K562 (cell line): ENCODE measurements around the gene LETM1. TPM values are rescaled to one million over a fixed set of nuclear protein-coding genes. Genes with fewer than 3 reads are reported as not detected.
"Not testable (repeated sequence)": the region's sequence is repeated elsewhere in the genome, so short reads cannot be mapped to it uniquely, and the experiment has no call there.

Experiments
- ATAC-seq: fragments of 200-7000 bp; cut with Tn5 transposase; 3 replicates; pipeline ENCODE4 v1.9.1; 2020; ENCODE audit warnings: moderate library complexity
- BruUV-seq: library from RNA; stranded (reverse); fragments of 400-500 nt; replicated peaks from 2 replicates; lab custom pipeline; 2021; lab: Mats Ljungman, UMichigan
- CTCF ChIA-PET: fragments of 300-600 bp; formaldehyde crosslinking; extraction: SDS; loops from one replicate; lab custom pipeline; 2021; ENCODE audit warnings: low intra/inter-chr PET ratio; lab: Yijun Ruan, JAX
- POLR2A ChIA-PET: fragments of 300-600, 350-650 bp; sonication (Branson Sonifier 250); formaldehyde crosslinking; extraction: SDS; loops from one replicate; lab custom pipeline; 2021; ENCODE audit warnings: antibody characterized with exemption, inconsistent platforms; lab: Yijun Ruan, JAX
- DNase-seq, 4 experiments: peaks; one replicate each; pipeline versions ENCODE4 v3.0.0 to v3.0.0-alpha.2; 2011 to 2018; ENCODE audit warnings: low spot score in 3 of 4, mixed read lengths in 3 of 4; ENCODE audit errors: extremely low read depth in 1 of 4
- FAIRE-seq: peaks from 2 replicates; lab custom pipeline; 2011; peaks lifted over from hg19 to GRCh38; lab: Jason Lieb, UNC
- H2AFZ ChIP-seq: 2 replicates; pipeline ENCODE4 v1.6.0; 2011; ENCODE audit warnings: low read depth, low read length, control low read depth, inconsistent platforms
- H3K27ac ChIP-seq: fragments of 200-600 bp; 3 replicates; pipeline ENCODE4 v1.8.0; 2011; ENCODE audit warnings: low read depth, mild to moderate bottlenecking, control low read depth, inconsistent platforms, low read length, moderate library complexity, mixed read lengths; ENCODE audit errors: extremely low read depth
- H3K27me3 ChIP-seq, 2 experiments: fragments of 300-600 bp in 1 of 2; 2 replicates in 1 of 2; 3 replicates in 1 of 2; pipeline versions ENCODE4 v1.6.0 to v1.8.0; 2011; ENCODE audit warnings: inconsistent platforms in 2 of 2, low read length in 2 of 2, mild to moderate bottlenecking in 1 of 2, mixed read lengths in 1 of 2, moderate library complexity in 1 of 2; ENCODE audit not compliant: control insufficient read depth in 2 of 2, insufficient read depth in 2 of 2
- H3K36me3 ChIP-seq: fragments of 300-600 bp; 3 replicates; pipeline ENCODE4 v1.8.0; 2011; ENCODE audit warnings: mild to moderate bottlenecking, low read length, inconsistent platforms; ENCODE audit not compliant: control insufficient read depth, insufficient read depth
- H3K4me1 ChIP-seq, 2 experiments: fragments of 200-600 bp in 1 of 2; replicated peaks in 1 of 2; 2 replicates in 1 of 2; 3 replicates in 1 of 2; pipeline versions ENCODE4 v1.5.1 to v1.8.0; 2011; ENCODE audit warnings: inconsistent platforms in 2 of 2, low read length in 2 of 2, mild to moderate bottlenecking in 1 of 2, mixed read lengths in 1 of 2, moderate library complexity in 1 of 2; ENCODE audit not compliant: control insufficient read depth in 2 of 2, insufficient read depth in 2 of 2
- H3K4me2 ChIP-seq: 2 replicates; pipeline ENCODE4 v1.6.1; 2011; ENCODE audit warnings: low read length, control low read depth, inconsistent platforms, mixed read lengths; ENCODE audit not compliant: insufficient read depth
- H3K4me3 ChIP-seq: fragments of 200-600 bp; sonication (generic), shearing (Covaris generic); 2 replicates; pipeline ENCODE4 v1.5.1; 2016; ENCODE audit warnings: control low read depth, inconsistent platforms
- H3K79me2 ChIP-seq: fragments of 200-600 bp; 3 replicates; pipeline ENCODE4 v1.8.0; 2011; ENCODE audit warnings: low read length, inconsistent platforms; ENCODE audit not compliant: control insufficient read depth, insufficient read depth
- H3K9ac ChIP-seq, 2 experiments: 2 replicates each; pipeline versions ENCODE4 v1.6.0 to v1.6.1; 2011; ENCODE audit warnings: low read depth in 2 of 2, low read length in 2 of 2, control low read depth in 1 of 2, inconsistent platforms in 1 of 2, mild to moderate bottlenecking in 1 of 2, mixed read lengths in 1 of 2; ENCODE audit not compliant: insufficient read depth in 1 of 2
- H3K9me1 ChIP-seq: one replicate; pipeline ENCODE4 v1.6.0; 2011; ENCODE audit warnings: inconsistent platforms, mild to moderate bottlenecking, low read length, moderate library complexity; ENCODE audit not compliant: control insufficient read depth, insufficient read depth
- H3K9me3 ChIP-seq: replicated peaks from 2 replicates; pipeline ENCODE4 v1.5.1; 2011; ENCODE audit warnings: low read depth, low read length, inconsistent platforms; ENCODE audit not compliant: control insufficient read depth, insufficient read depth
- H4K20me1 ChIP-seq: replicated peaks from 2 replicates; pipeline ENCODE4 v1.6.1; 2011; ENCODE audit warnings: low read length, inconsistent platforms, mixed read lengths; ENCODE audit not compliant: control insufficient read depth, insufficient read depth
- BRF2 ChIP-seq: IDR thresholded peaks from 3 replicates; pipeline ENCODE4 v1.6.1; 2011; ENCODE audit warnings: borderline replicate concordance, mild to moderate bottlenecking; ENCODE audit not compliant: insufficient read length, insufficient read depth
- DNMT1 ChIP-seq: fragments of 450-650 bp; IDR thresholded peaks from 2 replicates; pipeline ENCODE4 v1.6.1; 2016; ENCODE audit warnings: antibody characterized with exemption, mild to moderate bottlenecking
- NFRKB ChIP-seq: fragments of 450-650 bp; IDR thresholded peaks from 2 replicates; pipeline ENCODE4 v1.6.1; 2016; ENCODE audit warnings: low read depth
- ZFP36 ChIP-seq: fragments of 150-350 bp; IDR thresholded peaks from 2 replicates; pipeline ENCODE4 v1.6.1; 2018; ENCODE audit warnings: low read length, low read depth; ENCODE audit not compliant: partially characterized antibody
- WGBS: fragments of 100-300 bp; shearing (Covaris generic); methylation state at CpG from one replicate; pipeline ENCODE4 v1.1.6; 2016; ENCODE audit warnings: low coverage, mixed read lengths; ENCODE audit not compliant: insufficient coverage; ENCODE audit errors: missing lambda C conversion rate; 5-methylcytosine and 5-hydroxymethylcytosine counted together
- in situ Hi-C: fragments of 300-500 bp; cut with MboI; formaldehyde crosslinking; loops from 4 replicates; pipeline ENCODE4 v1.15.0; 2018; ENCODE audit warnings: inconsistent platforms, mixed read lengths
- intact Hi-C: fragments of 100-400 bp; cut with micrococcal nuclease; formaldehyde crosslinking; loops from 2 replicates; pipeline ENCODE4 v1.14.2; 2022
- polyA plus RNA-seq, 8 experiments: library from polyadenylated mRNA; depleted of rRNA in 4 of 8; stranded (reverse) in 5 of 8; unstranded in 3 of 8; fragments of >200 nt; fragmentation: Nextera tagmentation in 2 of 8; fragmentation: Illumina TruSeq in 1 of 8; extraction: Ambion mirVana in 2 of 8; extraction: Trizol in 1 of 8; gene quantifications; 2 replicates each; pipeline versions ENCODE4 v1.2.1 to v1.2.3, GENCODE V29; 2011 to 2014; ENCODE audit warnings: inconsistent platforms in 1 of 8, missing spikeins in 1 of 8
- total RNA-seq, 7 experiments: library from RNA; depleted of rRNA in 6 of 7; stranded (reverse); fragments of >200 nt in 6 of 7; fragmentation: Illumina TruSeq in 2 of 7; extraction: Trizol in 2 of 7; gene quantifications; 2 replicates each; pipeline versions ENCODE4 v1.2.1 to v1.2.3, GENCODE V29; 2011 to 2021; ENCODE audit warnings: low replicate concordance in 1 of 7

LETM1 gene
- total and polyA plus RNA-seq, 9 of the 15 experiments (the other 6 are each of a cell fraction or from before 2014, with no cell fraction given): 3.9 to 109 (median 35.0) TPM

- ATAC-seq (no peak), FAIRE-seq (no peak), DNase-seq (no peak)
- Histone ChIP-seq H3K4me1 (no peaks in the 10 kb centered on the region; a peak in 1 of 5 replicates), H3K36me3 (peaks cover 93% of the 10 kb centered on the region; the same call in 2 of the 3 replicates), H3K4me3 (no peak overlapping the region), H3K79me2 (peaks cover 7% of the 10 kb centered on the region), H3K27ac (no peak overlapping the region), H4K20me1 (peaks cover 7% of the 10 kb centered on the region), H3K27me3 (no peaks in the 10 kb centered on the region), H3K9me1 (peaks cover 2% of the 10 kb centered on the region), H3K9ac (no peak overlapping the region), H2AFZ (no peak overlapping the region), H3K4me2 (no peak overlapping the region), H3K9me3 (no peaks in the 10 kb centered on the region)
- no TSS peak for BruUV-seq
- CTCF ChIA-PET: no interaction called here
- POLR2A ChIA-PET: no interaction called here
- WGBS: 93% methylated on average over 7 of the region's 7 CpGs
- TF ChIP-seq NFRKB (no peak), DNMT1 (no peak), ZFP36 (no peak), BRF2 (no peak)
- intact Hi-C loops: no loop called here
- in situ Hi-C loops: no loop called here
These were observed 19.3 kb downstream of the LETM1 start for GRCh38 chr4:1836650-1837049.

GRCh38 chr4:1835836-1836235, 20.1 kb downstream of the LETM1 start:
- H3K79me2 ChIP-seq, H3K27ac ChIP-seq, H3K9ac ChIP-seq, H3K9me1 ChIP-seq, BruUV-seq, in situ Hi-C loops, DNase-seq, H3K4me2 ChIP-seq, H3K27me3 ChIP-seq, FAIRE-seq, H4K20me1 ChIP-seq, H3K4me1 ChIP-seq, CTCF ChIA-PET, ATAC-seq, H2AFZ ChIP-seq, POLR2A ChIA-PET, H3K9me3 ChIP-seq, H3K4me3 ChIP-seq, intact Hi-C loops: not testable (repeated sequence)
- H3K36me3 ChIP-seq: peaks cover 93% of the 10 kb centered on the region; the same call in 2 of the 3 replicates
- 98% methylated on average over 8 of the region's 8 CpGs for WGBS
